ENCODE results near the gene CEBPE.

CEBPE gene

DNA sequence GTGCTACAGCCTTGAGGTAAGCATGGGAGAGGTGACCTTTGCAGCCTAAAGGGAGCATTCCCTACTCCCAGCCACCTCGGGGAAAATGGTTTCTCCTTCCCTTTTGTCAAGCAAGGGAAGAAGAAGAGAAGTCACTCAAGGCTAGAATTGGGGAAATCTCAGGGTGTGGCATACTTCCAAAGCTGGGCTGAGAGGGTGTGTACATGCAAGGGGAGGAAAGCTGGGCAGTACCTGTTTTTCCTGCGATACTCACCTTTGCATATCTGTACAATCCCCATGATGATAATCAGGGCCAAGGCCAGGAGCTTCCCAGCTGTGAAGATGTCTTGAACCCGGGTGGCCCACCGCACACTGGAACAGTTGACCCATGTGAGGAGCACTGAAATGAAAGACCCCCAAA is 23.8 kb upstream of the CEBPE start:
- 97% methylated on average over 4 of the region's 4 CpGs for WGBS

DNA sequence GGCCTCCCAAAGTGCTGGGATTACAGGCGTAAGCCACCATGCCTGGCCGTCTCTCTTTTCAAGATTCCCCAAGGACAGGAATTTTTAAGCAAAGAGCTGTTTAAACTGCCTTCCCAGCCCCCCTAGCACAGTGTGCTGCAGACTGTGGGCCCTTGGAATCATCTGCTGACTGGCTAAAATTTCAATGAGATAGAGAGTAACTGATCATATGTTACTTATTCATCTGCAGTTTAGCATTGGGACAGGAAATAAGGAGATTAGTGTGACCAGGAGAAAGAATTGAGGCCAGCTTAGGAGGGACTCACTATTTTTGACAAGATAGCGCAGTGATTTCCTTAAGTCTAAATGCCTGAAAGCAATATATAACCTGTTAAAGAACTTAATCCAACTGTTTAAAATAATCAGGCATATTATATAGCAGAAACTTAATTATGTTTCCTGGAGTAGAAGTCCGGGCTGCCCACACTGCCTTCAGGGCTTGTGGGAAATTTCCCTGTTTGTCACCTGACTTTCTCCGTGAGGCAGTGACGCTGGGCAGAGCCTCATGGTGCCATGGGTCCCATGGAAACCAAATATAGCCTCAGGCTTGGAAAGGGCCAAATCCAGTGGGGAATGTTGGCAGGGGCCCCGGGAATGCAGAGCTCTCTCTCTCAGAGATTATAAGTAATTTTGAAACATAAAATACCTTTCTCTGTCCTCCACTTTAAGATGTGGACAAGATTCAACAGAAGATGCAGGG is 22.8 kb upstream of the CEBPE start:
- Histone ChIP-seq H3K27me3 (ENCODE audit: insufficient read depth, low read length) (no peaks in the 10 kb centered on the region), H3K36me3 (ENCODE audit: insufficient read depth, low read length) (peaks cover 69% of the 10 kb centered on the region), H3K9ac (ENCODE audit: low read depth, low read length) (no peak overlapping the region), H3K4me3 (ENCODE audit: low read length) (no peak overlapping the region), H3K9me3 (ENCODE audit: insufficient read depth, low read depth, low read length) (no peaks in the 10 kb centered on the region), H3K27ac (ENCODE audit: low read depth, low read length) (no peak overlapping the region), H3K4me1 (ENCODE audit: insufficient read depth, low read length) (no peaks in the 10 kb centered on the region)
- 90% methylated on average over 6 of the region's 7 CpGs for WGBS

More for the DNA sequence above, 23.8 kb upstream of the CEBPE start:
- H3K4me1 ChIP-seq (ENCODE audit: insufficient read depth, low read length), result no peaks in the 10 kb centered on the region
- H3K36me3 ChIP-seq (ENCODE audit: insufficient read depth, low read length), result peaks cover 60% of the 10 kb centered on the region
- H3K9ac ChIP-seq (ENCODE audit: low read depth, low read length), result no peak overlapping the region
- H3K4me3 ChIP-seq (ENCODE audit: low read length), result no peak overlapping the region
- no peaks in the 10 kb centered on the region for H3K9me3 ChIP-seq (ENCODE audit: insufficient read depth, low read depth, low read length)
- H3K27ac ChIP-seq (ENCODE audit: low read depth, low read length), result no peak overlapping the region
- H3K27me3 ChIP-seq (ENCODE audit: insufficient read depth, low read length), result no peaks in the 10 kb centered on the region

DNA sequence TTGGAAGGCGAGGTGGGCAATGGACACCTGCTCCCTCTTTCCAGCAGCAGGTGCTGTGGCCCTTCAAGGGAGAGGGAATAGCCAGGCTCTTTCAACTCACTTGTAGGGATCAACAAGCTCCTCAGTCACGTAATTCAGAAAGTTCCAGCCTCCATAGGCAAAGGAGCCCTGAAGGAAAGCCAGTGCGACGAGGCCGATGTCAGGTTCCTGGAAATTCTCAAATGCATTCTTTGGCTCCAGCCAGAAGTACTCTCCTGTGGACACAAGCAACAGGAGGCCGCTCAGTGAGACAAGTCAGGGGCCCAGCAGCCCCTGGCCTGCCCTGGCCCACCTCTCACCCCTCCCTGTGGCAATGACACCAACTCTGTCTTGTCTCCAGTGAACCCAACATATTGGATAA is 21.3 kb upstream of the CEBPE start:
- Histone ChIP-seq H3K27me3 (ENCODE audit: insufficient read depth, low read length) (no peaks in the 10 kb centered on the region), H3K27ac (ENCODE audit: low read depth, low read length) (no peak overlapping the region), H3K36me3 (ENCODE audit: insufficient read depth, low read length) (peaks cover 83% of the 10 kb centered on the region), H3K9me3 (ENCODE audit: insufficient read depth, low read depth, low read length) (no peaks in the 10 kb centered on the region), H3K4me3 (ENCODE audit: low read length) (no peak overlapping the region), H3K4me1 (ENCODE audit: insufficient read depth, low read length) (no peaks in the 10 kb centered on the region), H3K9ac (ENCODE audit: low read depth, low read length) (no peak overlapping the region)
- WGBS, result 88% methylated on average over 6 of the region's 6 CpGs

DNA sequence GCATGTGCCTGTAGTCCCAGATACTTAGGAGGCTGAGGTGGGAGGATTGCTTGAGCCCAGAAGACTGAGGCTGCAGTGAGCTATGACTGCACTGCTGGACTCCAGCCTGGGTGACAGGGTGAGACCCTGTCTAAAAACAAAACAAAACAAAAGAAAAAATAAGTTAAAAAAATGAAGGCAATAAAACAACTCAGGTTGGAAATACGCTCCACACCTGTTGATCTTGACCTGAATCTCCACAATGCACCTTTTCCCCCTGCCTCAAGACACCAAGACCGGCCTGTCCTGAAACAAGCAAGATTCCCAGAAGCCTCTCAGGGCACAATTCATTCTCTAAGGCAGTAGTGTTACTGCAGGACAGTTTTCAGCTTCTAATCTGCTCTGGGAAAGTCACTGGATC is 20.8 kb upstream of the CEBPE start:
- Histone ChIP-seq H3K36me3 (ENCODE audit: insufficient read depth, low read length) (peaks cover 83% of the 10 kb centered on the region), H3K4me1 (ENCODE audit: insufficient read depth, low read length) (no peaks in the 10 kb centered on the region), H3K27ac (ENCODE audit: low read depth, low read length) (no peak overlapping the region), H3K9me3 (ENCODE audit: insufficient read depth, low read depth, low read length) (no peaks in the 10 kb centered on the region), H3K27me3 (ENCODE audit: insufficient read depth, low read length) (no peaks in the 10 kb centered on the region), H3K4me3 (ENCODE audit: low read length) (no peak overlapping the region), H3K9ac (ENCODE audit: low read depth, low read length) (no peak overlapping the region)
- 91% methylated on average over 2 of the region's 2 CpGs for WGBS

DNA sequence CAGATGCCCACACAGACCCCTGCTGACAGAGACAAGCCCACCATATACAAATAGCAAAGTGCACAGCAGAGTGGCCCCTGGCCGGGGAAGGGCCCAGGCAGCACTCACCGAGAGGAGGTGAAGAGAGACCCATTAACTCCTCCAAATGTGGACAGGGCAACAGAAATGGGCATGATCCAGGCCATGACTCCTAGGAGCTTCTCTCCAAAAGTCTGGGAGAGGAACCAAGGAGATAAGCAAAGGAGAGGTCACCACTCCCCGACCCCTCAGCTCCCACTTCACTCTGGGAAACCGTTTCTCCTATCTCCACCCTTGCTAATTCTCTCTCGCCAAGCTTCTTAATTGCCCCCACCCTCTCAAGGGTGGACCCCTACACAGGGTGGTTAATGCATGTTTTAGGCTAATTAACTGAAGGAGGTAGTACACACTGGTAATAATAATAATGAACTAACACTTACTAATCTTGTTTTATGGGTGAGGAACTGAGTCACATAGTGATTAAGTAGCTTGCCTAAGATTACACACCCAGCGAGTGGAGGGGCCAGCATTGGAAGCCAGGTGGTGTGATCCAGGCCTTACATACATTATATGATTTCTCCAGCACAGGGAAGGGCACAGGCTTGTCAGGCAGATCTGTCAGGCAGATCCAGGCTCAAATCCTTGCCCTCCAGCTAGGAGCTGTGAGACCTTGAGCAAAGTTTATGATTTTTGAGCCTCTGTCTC is 18.9 kb upstream of the CEBPE start:
- Histone ChIP-seq H3K27me3 (ENCODE audit: insufficient read depth, low read length) (no peaks in the 10 kb centered on the region), H3K4me1 (ENCODE audit: insufficient read depth, low read length) (no peaks in the 10 kb centered on the region), H3K4me3 (ENCODE audit: low read length) (no peak overlapping the region), H3K9me3 (ENCODE audit: insufficient read depth, low read depth, low read length) (no peaks in the 10 kb centered on the region), H3K27ac (ENCODE audit: low read depth, low read length) (no peak overlapping the region), H3K36me3 (ENCODE audit: insufficient read depth, low read length) (peaks cover 70% of the 10 kb centered on the region), H3K9ac (ENCODE audit: low read depth, low read length) (no peak overlapping the region)
- 87% methylated on average over 5 of the region's 6 CpGs for WGBS

DNA sequence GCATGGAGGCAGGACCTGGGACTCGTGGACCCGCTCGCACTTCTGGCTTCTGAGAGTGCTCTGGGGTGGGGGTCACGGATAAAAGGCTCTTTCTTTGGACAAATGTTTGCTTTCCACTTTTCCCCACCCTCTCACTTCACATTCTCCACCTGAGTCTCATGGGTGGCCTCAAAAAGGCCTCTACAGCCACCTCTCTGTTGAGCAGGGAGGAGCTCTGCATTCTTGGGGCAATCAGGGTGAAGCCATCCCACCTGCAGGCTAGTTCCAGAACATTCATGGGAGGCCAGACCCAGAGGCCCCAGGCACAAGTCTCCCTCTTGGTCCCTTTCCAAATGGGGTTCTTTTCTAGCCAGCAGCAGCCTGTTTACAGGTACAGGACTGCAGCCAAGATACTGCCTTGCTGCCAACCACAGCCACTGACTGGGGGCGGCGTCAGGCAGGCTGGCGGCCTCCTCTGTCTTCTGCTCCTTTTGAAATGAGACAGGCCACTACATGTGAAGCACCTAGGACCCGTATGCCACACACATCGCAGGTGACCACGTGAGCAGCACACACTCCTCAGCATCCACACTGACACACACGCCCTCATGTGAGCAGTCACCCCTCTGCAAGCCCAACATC is 18.2 kb upstream of the CEBPE start:
- no peak overlapping the region for H3K9ac ChIP-seq (ENCODE audit: low read depth, low read length)
- H3K36me3 ChIP-seq (ENCODE audit: insufficient read depth, low read length), result peaks cover 68% of the 10 kb centered on the region
- no peaks in the 10 kb centered on the region for H3K27me3 ChIP-seq (ENCODE audit: insufficient read depth, low read length)
- H3K4me3 ChIP-seq (ENCODE audit: low read length), result no peak overlapping the region
- H3K27ac ChIP-seq (ENCODE audit: low read depth, low read length), result no peak overlapping the region
- H3K9me3 ChIP-seq (ENCODE audit: insufficient read depth, low read depth, low read length), result no peaks in the 10 kb centered on the region
- H3K4me1 ChIP-seq (ENCODE audit: insufficient read depth, low read length), result no peaks in the 10 kb centered on the region
- 94% methylated on average over 11 of the region's 11 CpGs for WGBS

DNA sequence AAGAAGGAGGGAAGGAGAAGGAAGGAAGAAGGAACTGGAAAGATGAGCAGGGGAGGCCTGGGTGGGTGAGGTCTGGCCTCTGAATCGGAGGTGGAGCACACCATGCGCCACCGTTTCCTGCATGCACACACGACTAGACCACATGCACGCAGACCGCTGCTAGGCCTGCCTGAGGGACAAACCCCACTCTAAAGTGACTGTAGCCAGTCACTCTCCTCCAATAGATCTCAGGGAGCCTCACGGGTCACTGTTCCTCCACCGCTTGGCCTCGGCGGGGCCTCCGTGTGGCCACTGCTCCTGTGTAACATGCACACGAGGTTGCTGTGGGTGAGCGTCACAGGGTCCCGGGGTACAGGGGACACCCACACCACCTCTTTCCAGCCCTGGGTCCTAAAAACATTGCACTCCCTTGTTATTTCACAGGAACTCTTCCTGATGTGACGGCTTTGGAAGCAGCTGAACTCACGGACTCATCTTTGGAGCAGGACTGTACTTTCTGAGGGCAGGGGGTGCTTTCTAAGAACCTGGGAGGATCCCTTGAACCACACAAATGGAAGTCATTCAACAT is 17.6 kb upstream of the CEBPE start:
- Histone ChIP-seq H3K36me3 (ENCODE audit: insufficient read depth, low read length) (peaks cover 67% of the 10 kb centered on the region), H3K9ac (ENCODE audit: low read depth, low read length) (no peak overlapping the region)
- 93% methylated on average over 16 of the region's 16 CpGs for WGBS

DNA sequence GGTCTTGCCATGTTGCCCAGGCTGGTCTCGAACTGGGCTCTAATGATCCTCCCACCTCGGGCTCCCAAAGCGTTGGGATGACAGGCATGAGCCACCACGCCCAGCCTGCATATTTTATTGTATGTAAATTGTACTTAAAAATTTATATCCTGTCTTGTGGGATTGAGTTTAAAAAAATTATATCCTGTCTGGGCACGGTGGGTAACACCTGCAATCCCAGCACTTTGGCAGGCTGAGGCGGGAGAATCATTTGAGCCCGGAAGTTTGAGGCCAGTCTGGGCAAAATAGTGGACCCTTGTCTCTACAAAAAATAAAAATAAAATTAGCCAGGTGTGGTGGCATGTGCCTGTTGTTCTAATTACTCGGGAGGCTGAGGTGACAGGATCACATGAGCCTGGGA is 13.9 kb upstream of the CEBPE start:
- 96% methylated on average over 7 of the region's 8 CpGs for WGBS
- Histone ChIP-seq H3K27me3 (ENCODE audit: insufficient read depth, low read length) (no peaks in the 10 kb centered on the region), H3K9me3 (ENCODE audit: insufficient read depth, low read depth, low read length) (no peaks in the 10 kb centered on the region), H3K4me3 (ENCODE audit: low read length) (no peak overlapping the region), H3K9ac (ENCODE audit: low read depth, low read length) (no peak overlapping the region), H3K4me1 (ENCODE audit: insufficient read depth, low read length) (no peaks in the 10 kb centered on the region), H3K36me3 (ENCODE audit: insufficient read depth, low read length) (peaks cover 71% of the 10 kb centered on the region), H3K27ac (ENCODE audit: low read depth, low read length) (no peak overlapping the region)

More for the DNA sequence above, 17.6 kb upstream of the CEBPE start:
- Histone ChIP-seq H3K27me3 (ENCODE audit: insufficient read depth, low read length) (no peaks in the 10 kb centered on the region), H3K4me3 (ENCODE audit: low read length) (no peak overlapping the region), H3K27ac (ENCODE audit: low read depth, low read length) (no peak overlapping the region), H3K9me3 (ENCODE audit: insufficient read depth, low read depth, low read length) (no peaks in the 10 kb centered on the region), H3K4me1 (ENCODE audit: insufficient read depth, low read length) (no peaks in the 10 kb centered on the region)

DNA sequence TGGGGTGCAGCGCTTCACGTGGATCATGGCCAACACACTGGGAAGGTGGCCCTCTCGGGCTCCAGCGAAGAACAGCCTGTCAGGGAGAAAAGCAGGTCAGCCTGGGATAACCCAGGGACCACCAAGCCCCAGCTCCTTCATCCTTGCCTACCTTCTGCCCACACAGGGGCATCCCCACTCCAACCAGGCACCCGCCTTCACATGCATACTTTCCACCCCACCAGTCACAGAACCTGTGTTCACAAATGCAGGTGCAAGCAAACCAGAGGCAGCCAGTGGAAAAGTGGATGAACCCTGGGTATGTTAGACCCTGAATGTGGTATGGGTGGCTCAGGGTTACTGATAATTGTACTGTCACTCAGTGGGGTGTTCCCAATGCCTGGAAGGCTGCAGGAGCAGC is 12.4 kb upstream of the CEBPE start:
- H3K4me3 ChIP-seq (ENCODE audit: low read length), result no peak overlapping the region
- no peak overlapping the region for H3K27ac ChIP-seq (ENCODE audit: low read depth, low read length)
- no peaks in the 10 kb centered on the region for H3K4me1 ChIP-seq (ENCODE audit: insufficient read depth, low read length)
- H3K9me3 ChIP-seq (ENCODE audit: insufficient read depth, low read depth, low read length), result no peaks in the 10 kb centered on the region
- H3K9ac ChIP-seq (ENCODE audit: low read depth, low read length), result no peak overlapping the region
- no peaks in the 10 kb centered on the region for H3K27me3 ChIP-seq (ENCODE audit: insufficient read depth, low read length)
- 93% methylated on average over 5 of the region's 5 CpGs for WGBS
- peaks cover 63% of the 10 kb centered on the region for H3K36me3 ChIP-seq (ENCODE audit: insufficient read depth, low read length)

DNA sequence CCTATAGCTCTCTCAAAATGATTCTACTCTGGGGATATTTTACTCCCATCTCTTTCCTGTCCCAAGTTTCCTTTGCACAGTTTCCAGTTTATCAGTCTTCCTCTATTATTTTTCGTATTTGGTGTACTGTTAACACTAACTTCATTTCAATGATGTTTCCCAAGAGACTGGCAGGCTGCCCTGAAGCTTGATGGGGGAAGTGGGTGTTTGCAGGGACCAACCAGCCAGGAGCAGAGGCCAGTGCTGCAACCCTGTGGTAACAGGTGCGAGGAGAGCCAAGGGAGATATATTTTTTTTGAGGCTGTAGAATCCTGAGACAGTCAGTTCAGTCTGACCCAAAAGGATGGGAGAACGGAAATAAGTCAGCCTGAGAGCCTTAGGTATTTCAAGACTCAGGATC is 11.8 kb upstream of the CEBPE start:
- no peak overlapping the region for H3K9ac ChIP-seq (ENCODE audit: low read depth, low read length)
- H3K4me3 ChIP-seq (ENCODE audit: low read length), result no peak overlapping the region
- no peaks in the 10 kb centered on the region for H3K27me3 ChIP-seq (ENCODE audit: insufficient read depth, low read length)
- H3K27ac ChIP-seq (ENCODE audit: low read depth, low read length), result no peak overlapping the region
- peaks cover 57% of the 10 kb centered on the region for H3K36me3 ChIP-seq (ENCODE audit: insufficient read depth, low read length)
- peaks cover 3% of the 10 kb centered on the region; the same call in 1 of the 2 replicates for H3K4me1 ChIP-seq (ENCODE audit: insufficient read depth, low read length)
- WGBS, result 92% methylated on average over 3 of the region's 3 CpGs
- H3K9me3 ChIP-seq (ENCODE audit: insufficient read depth, low read depth, low read length), result no peaks in the 10 kb centered on the region

DNA sequence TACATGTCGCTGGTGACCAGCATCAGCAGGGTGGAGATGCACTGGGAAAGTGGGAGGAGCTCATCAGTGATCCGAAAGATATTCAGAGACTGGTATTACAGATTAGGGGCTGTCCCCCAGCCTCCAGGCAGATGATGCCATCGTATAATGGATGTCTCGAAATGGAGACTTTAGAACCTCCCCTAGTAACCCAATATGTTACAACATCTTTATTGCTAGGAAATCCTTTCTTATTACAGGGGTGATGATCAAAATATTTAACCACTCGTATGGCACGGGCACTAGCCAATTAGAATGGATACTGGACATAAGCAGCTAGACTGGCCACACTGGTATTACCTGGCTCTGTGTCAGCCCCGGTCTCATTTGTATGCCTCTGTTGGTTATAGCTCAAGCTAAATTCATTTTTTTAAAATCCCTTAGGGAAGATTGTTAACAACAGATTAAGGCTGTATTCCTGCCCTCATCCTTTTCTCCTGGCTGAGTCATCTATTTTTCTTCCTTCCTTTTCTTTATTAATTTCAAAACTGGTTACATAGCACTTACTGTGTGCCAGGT is 10.8 kb upstream of the CEBPE start:
- H3K36me3 ChIP-seq (ENCODE audit: insufficient read depth, low read length), result peaks cover 53% of the 10 kb centered on the region
- H3K4me3 ChIP-seq (ENCODE audit: low read length), result no peak overlapping the region
- 92% methylated on average over 7 of the region's 7 CpGs for WGBS
- no peak overlapping the region for H3K27ac ChIP-seq (ENCODE audit: low read depth, low read length)
- H3K9ac ChIP-seq (ENCODE audit: low read depth, low read length), result no peak overlapping the region
- no peaks in the 10 kb centered on the region for H3K27me3 ChIP-seq (ENCODE audit: insufficient read depth, low read length)
- H3K4me1 ChIP-seq (ENCODE audit: insufficient read depth, low read length), result peaks cover 8% of the 10 kb centered on the region; the same call in 1 of the 2 replicates
- no peaks in the 10 kb centered on the region for H3K9me3 ChIP-seq (ENCODE audit: insufficient read depth, low read depth, low read length)

Measured in HUES64 (cell line).